Stimulated activated CD4-positive, alpha-beta T cell treated with anti-CD3 and anti-CD28 coated beads, Interleukin-2, amount 100 ng/mL, for 48 hours (primary cell): ENCODE measurements around the gene CACNA2D1.

Source experiments
- DNase-seq, 2 donors: peaks; one replicate each; pipeline ENCODE4 v3.0.0-alpha.2; 2020

Gene CACNA2D1

DNA sequence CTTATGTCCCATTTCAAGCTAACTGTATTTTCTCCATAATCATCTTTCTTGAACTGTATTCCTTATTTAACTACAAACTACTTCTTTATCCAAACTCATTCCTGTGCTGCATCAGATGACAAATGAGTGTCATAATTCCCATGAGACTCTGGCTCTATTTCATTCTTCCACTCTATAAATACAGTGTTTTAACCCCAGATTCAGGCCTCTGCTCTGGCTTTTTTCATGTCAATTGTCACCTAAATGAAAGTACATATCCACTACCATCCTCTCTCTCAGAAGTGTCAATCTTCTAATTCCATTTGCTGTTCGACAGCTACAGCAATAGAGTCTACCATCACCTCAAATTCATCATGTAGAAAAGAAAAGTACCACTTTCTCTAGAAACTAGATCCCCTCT, 172.7 kb downstream of the CACNA2D1 start:
- no peak for DNase-seq

- no peak for DNase-seq
Measured at GRCh38 chr7:82268632-82269031, 174.9 kb downstream of the CACNA2D1 start.

GRCh38 chr7:82266081-82266480, 177.5 kb downstream of the CACNA2D1 start:
- no peak for DNase-seq

- DNase-seq = no peak
Measured at GRCh38 chr7:82264783-82265305, 178.7 kb downstream of the CACNA2D1 start.

DNA sequence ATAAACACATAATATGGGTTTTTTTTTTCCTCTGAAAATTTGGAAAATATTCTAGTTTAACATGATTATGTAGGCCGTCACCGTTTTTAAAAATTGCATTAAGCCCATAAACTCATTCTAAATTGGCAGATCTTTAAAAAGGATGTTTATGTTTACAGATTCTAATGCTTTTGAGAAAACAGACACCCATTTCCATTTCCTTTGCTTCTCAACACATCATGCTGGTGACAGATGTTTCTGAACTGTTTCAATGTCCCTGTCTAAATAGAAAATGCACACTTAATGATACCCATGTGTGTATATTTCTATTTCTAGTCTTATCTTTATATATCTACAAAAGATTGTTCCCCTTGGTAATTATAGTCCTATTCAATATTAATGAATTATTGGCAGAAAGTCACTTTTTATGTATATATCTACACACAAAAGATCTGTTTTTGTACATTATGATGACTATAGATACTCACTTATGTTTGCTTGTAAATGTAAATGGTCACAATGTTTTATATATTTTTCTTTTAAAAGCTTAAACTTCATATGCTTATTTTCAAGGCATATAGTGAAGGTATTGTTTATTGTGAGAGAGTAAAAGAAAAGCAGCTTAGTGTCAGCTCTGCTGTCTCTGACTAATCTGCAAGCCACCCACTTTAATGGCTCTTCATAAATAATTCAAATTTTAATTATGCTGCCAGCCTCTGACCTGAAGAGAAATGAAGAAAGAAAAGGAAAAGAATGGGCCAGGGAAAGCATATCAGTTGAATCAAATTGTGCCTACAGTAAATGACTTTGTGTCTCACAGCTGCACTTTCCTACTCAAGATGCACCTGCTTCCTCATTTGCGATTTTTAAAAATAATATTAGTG, 179.4 kb downstream of the CACNA2D1 start:
- no peak for DNase-seq

- no peak for DNase-seq
Measured at GRCh38 chr7:82258181-82258580, 185.4 kb downstream of the CACNA2D1 start.

GRCh38 chr7:82257118-82257695, 186.4 kb downstream of the CACNA2D1 start:
- DNase-seq = no peak

DNA sequence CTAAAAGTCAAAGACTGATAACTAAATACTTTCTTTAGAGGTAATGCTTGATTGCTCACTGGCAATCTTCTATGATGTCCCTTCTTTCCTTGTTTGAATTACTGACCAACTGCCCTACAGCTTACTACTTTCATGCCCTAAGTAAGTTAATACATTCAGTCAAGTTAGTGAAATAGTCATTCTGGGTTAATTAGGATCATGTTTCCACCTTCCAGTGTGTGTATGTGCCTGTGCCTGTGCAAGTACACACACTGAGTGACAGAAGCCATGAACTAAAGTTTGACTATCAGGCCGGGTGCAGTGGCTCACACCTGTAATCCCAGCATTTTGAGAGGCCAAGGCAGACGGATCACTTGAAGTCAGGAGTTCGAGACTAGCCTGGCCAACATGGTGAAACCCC, 187.9 kb downstream of the CACNA2D1 start:
- DNase-seq = no peak

DNA sequence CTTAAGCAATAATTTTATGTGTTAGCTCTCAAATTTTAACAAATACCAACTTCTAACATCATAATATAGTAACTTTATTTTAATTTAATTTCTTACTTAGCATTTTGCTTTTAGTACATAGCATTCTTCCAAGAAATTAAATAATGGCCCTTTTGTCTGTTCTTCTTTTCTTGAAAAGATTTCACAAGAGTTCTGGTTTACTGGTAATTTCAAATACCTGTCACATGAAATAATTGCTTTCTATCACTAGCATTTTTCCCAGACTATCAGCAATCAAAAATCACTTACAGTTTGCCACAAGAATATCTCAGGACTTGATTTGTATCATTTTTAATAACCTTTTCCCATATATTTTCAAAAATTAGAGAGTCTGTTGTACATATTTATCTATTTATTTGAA, 193.0 kb downstream of the CACNA2D1 start:
- no peak for DNase-seq

GRCh38 chr7:82249979-82250378, 193.6 kb downstream of the CACNA2D1 start:
- no peak for DNase-seq

DNA sequence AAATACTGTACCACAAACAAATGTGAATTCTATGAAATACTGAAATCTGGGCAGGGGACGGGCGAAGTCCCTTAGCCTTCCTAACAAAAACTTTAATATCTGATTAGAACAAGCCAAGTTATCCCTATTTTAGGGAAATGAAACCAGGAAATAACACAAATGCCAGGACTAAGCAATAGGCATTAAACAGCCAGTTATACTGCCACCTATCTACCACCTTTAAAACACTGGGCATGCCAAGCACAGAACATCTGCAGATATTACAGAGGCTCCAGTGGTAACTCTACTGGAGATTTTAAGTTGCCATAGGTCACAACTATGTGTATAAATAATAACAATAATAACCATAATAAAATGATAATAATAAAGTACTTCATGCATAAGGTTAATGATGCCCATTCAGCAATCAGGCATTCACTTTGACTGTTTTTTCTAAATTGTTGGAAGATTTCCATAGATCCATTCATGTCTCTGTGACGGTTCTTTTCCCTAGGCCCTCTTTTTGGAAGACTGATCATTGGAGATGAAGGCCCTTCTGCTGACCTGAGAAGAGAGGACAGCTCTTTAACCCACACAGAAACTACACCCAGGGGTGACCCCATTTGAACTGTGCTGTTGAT, 195.7 kb downstream of the CACNA2D1 start:
- no peak for DNase-seq

DNA sequence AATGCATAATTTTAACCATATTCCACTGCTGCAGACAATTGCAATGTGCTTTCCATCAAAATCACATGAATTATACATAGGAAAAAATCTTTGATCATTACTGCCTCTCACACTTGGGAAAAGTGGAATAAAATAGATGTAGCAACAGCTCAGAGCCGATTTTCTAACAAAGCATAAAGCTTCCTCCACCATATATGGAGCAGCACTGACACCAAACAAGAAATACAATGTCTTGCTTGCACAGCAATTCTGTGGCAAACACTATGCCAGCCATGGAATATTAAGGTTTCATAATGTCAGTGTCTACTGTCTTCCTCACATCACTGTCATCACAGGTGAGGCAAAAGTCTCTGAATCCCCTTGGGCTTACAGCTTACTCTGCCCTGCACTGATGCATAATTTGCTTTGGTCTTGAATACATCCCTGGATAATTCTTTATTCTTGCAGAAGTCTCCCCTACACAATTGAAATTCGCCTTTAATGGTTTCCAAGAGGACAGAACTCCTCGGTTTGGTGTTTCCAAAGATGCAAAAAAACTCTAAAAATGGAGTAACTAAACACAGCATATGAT, 198.5 kb downstream of the CACNA2D1 start:
- DNase-seq = no peak

DNA sequence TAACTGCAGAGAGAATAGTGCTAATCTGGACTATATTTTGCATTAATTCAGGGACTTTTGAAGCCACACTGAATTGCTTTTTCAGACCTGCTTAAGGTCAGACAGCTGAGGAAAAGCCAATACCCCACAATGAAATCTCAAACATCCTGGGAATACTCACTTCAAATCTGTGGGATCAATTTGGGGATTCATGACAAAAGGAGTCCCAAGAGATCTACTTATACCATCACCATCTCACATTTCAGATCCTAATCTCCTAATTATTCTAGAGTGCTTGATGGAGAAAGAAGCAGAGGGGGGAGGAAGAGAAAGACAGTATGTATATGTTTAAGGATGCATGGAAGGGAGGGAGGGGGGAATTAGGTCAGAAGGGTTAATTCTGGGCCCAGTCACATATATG, 202.2 kb downstream of the CACNA2D1 start:
- DNase-seq = no peak

- DNase-seq = no peak
Measured at GRCh38 chr7:82235713-82236112, 207.9 kb downstream of the CACNA2D1 start.

GRCh38 chr7:82234457-82235049, 209.0 kb downstream of the CACNA2D1 start:
- DNase-seq = no peak

DNA sequence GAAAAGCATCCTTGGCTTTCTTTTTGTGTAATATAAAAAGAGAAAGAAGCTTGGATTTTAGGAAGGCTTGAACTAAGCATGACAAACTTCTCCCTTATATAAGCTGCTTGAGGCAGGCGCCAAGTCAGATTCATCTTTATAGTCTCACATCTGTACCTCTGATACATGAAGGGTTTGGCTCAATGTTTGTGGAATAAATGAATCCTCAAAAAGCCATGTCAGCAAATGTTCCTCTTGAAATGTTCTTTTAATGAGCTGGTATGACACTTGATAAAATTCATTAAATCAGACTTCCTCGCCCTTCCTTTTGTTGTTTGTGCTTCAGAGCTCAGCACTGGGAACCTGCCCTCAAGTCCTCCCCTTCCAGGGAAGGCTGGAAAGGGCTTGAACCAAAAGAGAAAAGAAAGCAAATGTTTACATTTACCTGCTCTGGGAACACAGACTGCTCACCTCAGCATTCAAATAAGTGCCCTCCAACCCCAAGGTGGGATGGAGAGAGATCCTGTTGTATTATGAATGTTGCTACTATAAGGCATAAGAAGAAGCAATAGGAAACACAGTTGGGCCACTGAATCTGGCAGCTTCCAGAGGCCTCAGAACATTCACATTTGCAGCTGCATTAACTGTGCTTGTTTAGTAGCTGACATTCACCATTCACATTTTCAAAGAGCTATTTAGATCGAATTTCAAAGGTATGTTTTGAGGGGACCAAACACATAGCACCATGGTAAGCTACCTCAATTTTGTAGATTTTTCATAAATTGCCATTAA, 212.6 kb downstream of the CACNA2D1 start:
- DNase-seq = no peak

DNA sequence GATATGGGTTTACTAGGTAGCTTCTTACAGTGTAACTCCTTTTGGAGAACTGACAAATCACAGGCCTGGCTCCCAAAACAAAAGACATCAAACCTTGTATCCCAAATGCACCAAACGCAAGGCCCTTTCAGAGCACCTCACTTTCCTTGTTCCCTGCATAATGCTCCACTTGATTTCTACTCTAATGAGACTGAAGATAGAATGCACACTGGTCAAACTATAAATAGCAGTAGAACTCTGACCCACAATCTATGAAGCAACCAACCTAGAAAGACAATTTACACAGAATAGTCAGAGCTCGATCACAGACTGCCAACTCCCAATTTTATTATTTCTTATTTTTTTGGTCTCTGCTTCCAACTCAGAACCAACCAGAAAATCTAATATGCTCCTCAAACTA, 214.4 kb downstream of the CACNA2D1 start:
- DNase-seq = no peak

DNA sequence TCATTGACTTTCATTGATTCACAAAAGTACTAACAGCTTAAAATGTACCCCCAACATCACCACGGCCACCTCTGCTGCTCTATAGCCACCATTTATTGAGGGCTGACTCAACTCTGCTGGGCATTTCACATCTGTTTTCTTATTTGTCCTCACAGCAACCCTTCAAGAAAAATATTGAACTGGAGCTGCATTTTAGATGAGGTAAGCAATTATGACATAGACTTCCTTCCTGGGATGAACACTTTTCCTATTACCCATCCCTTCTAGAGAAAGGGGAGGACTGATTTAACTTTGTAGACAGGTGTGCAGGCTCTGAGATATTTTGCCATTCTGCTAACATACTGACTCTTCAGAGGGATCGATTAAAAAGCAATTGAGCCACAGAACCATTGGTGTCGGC, 217.4 kb downstream of the CACNA2D1 start:
- no peak for DNase-seq

GRCh38 chr7:82224529-82224928, 219.0 kb downstream of the CACNA2D1 start:
- no peak for DNase-seq

- no peak for DNase-seq
Measured at GRCh38 chr7:82223580-82223979, 220.0 kb downstream of the CACNA2D1 start.

DNA sequence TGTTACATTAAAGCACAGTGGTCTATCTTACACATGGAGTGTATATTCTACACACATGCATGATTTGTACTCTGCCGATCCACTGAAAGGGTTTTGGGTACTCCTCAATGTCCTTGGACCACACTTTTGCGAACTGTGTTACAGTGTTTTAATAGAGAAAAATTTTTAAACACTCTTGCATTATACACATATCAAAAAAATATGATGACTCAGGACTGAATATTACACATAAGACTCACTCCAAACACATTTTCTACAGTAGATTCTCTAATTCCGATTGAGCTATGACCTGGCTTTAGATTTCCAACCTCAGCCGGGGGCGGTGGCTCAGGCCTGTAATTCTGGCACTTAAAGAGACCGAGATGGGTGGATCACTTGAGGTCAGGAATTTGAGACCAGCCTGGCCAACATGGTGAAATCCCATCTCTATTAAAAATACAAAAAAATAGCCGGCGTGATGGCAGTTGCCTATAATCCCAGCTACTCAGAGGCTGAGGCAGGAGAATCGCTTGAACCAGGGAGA, 222.4 kb downstream of the CACNA2D1 start:
- no peak for DNase-seq

GRCh38 chr7:82212466-82212865, 231.1 kb downstream of the CACNA2D1 start:
- no peak for DNase-seq
